Inferior parietal cortex (tissue), 1 donor: ENCODE measurements around the gene ADGRB3.
"Not testable (repeated sequence)": the region's sequence is repeated elsewhere in the genome, so short reads cannot be mapped to it uniquely, and the experiment has no call there.

Source experiments
- DNase-seq: peaks from one replicate; pipeline ENCODE4 v3.0.0-alpha.2; 2016; ENCODE audit errors: extremely low spot score

The ADGRB3 gene

GRCh38 chr6:69121461-69122406, 486.7 kb downstream of the ADGRB3 start:
- not testable (repeated sequence) for DNase-seq

GRCh38 chr6:69122407-69122773, 487.3 kb downstream of the ADGRB3 start:
- no peak for DNase-seq

- no peak for DNase-seq
These were observed 493.3 kb downstream of the ADGRB3 start for GRCh38 chr6:69128411-69128810.

- no peak for DNase-seq
These were observed 494.0 kb downstream of the ADGRB3 start for GRCh38 chr6:69129046-69129445.

- DNase-seq, result no peak
These were observed 500.8 kb downstream of the ADGRB3 start for GRCh38 chr6:69135927-69136326.

- no peak for DNase-seq
These were observed 503.1 kb downstream of the ADGRB3 start for GRCh38 chr6:69138148-69138547.

- DNase-seq, result no peak
These were observed 503.9 kb downstream of the ADGRB3 start for GRCh38 chr6:69138893-69139494.

GRCh38 chr6:69145062-69145461, 510.0 kb downstream of the ADGRB3 start:
- no peak for DNase-seq

GRCh38 chr6:69146385-69146784, 511.3 kb downstream of the ADGRB3 start:
- DNase-seq, result no peak

- no peak for DNase-seq
These were observed 520.4 kb downstream of the ADGRB3 start for GRCh38 chr6:69155467-69155866.

GRCh38 chr6:69162811-69163210, 527.7 kb downstream of the ADGRB3 start:
- no peak for DNase-seq

- no peak for DNase-seq
These were observed 529.6 kb downstream of the ADGRB3 start for GRCh38 chr6:69164564-69165229.

- no peak for DNase-seq
These were observed 544.6 kb downstream of the ADGRB3 start for GRCh38 chr6:69179681-69180080.

GRCh38 chr6:69180361-69181067, 545.4 kb downstream of the ADGRB3 start:
- no peak for DNase-seq

- no peak for DNase-seq
These were observed 546.9 kb downstream of the ADGRB3 start for GRCh38 chr6:69181964-69182363.

GRCh38 chr6:69185276-69185675, 550.2 kb downstream of the ADGRB3 start:
- no peak for DNase-seq

GRCh38 chr6:69202768-69203167, 567.7 kb downstream of the ADGRB3 start:
- no peak for DNase-seq

- no peak for DNase-seq
These were observed 581.0 kb downstream of the ADGRB3 start for GRCh38 chr6:69216127-69216526.

- DNase-seq, result no peak
These were observed 582.3 kb downstream of the ADGRB3 start for GRCh38 chr6:69217343-69217742.

GRCh38 chr6:69220375-69220774, 585.3 kb downstream of the ADGRB3 start:
- DNase-seq, result no peak

GRCh38 chr6:69232008-69232407, 596.9 kb downstream of the ADGRB3 start:
- no peak for DNase-seq

GRCh38 chr6:69232496-69232895, 597.4 kb downstream of the ADGRB3 start:
- peak; percentile 33 for DNase-seq
